ENCODE measurements around the gene TYW5.
A peak's percentile ranks its signal among the peaks of the same experiment; 100 is the strongest.

TYW5 gene
- total RNA-seq, result 26.6 to 26.8 reads per million in 2 experiments

GRCh38 chr2:199955339-199956061, at the start of gene TYW5, which contains the start of gene MAIP1:
Gene TYW5 (minus strand): TSS chr2:199955491. CDS start chr2:199955470, 21 bp downstream.
Gene MAIP1 (plus strand): TSS chr2:199955582. CDS start chr2:199955799, 217 bp downstream.
- DNase-seq (ENCODE audit: low read depth), result peak; percentile 62

- DNase-seq (ENCODE audit: low read depth), result no peak
These were observed 48.2 kb upstream of the TYW5 start for GRCh38 chr2:200003444-200003843.

- DNase-seq (ENCODE audit: low read depth), result no peak
These were observed 45.3 kb upstream of the TYW5 start for GRCh38 chr2:200000444-200001163.

DNA sequence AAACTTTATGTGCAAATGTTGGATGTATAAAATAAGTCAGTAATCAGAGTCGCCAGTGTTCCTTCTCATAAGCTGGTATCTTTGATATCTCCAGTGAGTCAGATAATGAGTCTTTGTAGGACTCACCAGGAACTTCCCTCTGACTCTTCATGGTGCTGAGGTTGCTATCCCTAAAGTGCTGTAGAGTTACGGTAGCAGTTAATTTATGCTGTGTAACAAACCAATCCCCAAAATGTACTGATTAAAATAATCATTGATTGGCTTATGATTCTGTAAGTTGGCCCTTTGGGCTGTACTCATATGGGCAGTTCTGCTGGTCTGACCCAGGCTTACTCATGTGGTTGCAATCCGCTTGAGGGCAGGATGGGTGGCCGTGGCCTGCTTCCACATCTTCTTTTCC, 43.9 kb upstream of the TYW5 start:
- no peak for DNase-seq (ENCODE audit: low read depth)

GRCh38 chr2:199997296-199997695, 42.0 kb upstream of the TYW5 start:
- no peak for DNase-seq (ENCODE audit: low read depth)

- no peak for DNase-seq (ENCODE audit: low read depth)
These were observed 39.6 kb upstream of the TYW5 start for GRCh38 chr2:199994896-199995295.

DNA sequence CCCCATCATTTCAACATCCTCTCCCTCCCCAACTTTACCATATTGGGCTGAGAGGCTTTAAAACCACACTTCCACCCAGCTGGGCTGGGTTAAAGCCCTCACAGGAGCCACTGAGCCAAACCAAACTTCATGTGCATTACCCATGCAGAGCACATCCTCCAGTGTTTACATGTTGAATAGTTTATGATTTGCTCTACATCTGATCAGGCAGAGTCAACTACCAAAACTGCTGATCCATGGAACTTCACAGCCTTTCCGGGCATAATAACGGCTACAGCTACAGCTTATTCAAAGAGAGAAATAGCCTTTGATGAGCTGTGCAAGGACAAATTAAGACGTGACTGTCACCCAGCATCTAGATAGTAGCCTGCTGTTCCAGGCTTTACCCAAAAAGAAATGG, 39.1 kb upstream of the TYW5 start:
- no peak for DNase-seq (ENCODE audit: low read depth)

- no peak for DNase-seq (ENCODE audit: low read depth)
These were observed 37.0 kb upstream of the TYW5 start for GRCh38 chr2:199992296-199992695.

GRCh38 chr2:199991691-199992090, 36.4 kb upstream of the TYW5 start:
- DNase-seq (ENCODE audit: low read depth), result no peak

DNA sequence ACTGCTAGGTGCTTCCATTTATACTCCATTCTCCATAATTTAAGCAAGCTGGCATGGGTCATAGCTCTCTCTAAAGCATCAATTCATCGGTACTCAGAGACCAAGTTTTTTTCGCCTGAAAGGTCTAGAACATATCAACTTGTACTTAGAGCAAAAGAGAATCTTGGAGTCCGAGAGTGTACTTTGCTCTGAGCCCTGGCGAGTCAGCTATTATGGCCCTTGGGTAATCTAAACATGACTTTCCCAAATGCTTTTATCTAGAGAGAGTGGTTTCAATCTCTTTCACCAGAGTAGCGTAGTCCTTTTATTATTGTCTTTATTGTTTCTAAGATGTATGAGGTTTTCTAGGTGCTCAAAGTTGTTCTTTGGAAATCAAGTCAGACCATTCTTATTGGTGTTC, 34.5 kb upstream of the TYW5 start:
- DNase-seq (ENCODE audit: low read depth), result no peak

DNA sequence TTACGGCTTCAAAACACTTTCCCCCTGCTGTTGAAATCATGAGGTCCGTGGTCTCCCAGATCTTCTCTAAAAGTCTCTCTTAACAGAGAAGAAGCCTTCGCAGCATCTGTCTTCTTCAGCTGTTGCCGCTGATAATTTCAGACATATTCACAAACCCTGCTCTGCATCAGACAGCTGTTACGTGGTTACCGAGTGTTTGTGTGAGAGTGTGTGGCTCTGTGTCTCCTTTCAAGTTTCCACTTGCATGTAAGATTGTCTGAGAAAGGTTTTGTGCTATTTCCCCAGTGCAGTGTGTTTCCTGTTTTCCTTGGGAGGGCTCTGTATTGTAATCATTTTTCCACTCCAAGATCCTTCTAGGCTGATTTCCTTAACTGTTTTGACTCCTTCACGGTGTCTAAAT, 32.9 kb upstream of the TYW5 start:
- no peak for DNase-seq (ENCODE audit: low read depth)

DNA sequence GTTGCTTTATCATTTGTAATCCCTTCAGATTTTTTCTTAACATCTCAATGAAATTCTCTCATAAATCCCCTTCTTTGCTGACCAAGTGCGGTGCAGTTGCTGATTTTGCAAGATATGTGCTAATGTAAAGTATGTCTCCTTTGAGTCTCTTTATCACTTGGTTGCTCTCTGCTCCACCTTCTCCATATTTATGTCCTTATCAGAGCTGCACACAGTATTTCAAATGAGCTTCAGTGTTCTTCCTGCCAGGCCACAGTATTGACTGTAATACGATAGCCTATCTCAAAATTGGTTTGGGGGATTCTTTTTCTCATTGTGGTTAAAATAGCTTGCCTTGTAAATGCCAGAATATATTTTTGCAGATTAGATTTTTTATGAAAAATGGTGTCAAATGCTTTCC, 32.3 kb upstream of the TYW5 start:
- no peak for DNase-seq (ENCODE audit: low read depth)

DNA sequence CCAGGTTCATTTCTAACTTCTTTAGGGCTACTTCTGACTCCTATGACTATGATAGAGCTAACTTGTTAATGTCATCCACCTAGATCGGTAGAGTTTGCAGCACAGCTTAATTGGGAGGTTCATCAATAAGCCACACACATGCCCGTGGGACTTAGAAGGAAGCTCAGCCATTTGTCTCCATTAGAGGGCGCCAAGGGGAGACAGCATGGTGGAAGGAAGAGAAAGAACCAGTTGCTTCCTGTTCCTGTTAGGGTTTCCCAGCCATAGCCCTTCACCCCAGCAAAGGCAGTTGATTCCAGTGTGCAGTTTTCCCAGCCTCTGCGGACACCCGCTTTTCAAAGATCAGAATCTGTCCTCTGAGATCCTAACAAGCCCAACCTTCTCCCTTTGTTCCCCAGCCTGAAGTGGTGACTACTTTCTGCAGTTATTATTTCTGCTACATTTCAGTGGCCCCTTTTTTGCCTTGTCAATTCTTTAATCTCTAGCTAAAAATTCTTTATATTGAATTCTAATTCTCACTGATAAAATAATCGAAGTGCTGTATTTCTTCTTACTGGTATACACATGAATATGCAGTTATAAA, 30.4 kb upstream of the TYW5 start:
- peak; percentile 27 for DNase-seq (ENCODE audit: low read depth)

- DNase-seq (ENCODE audit: low read depth), result no peak
These were observed 29.5 kb upstream of the TYW5 start for GRCh38 chr2:199984755-199985154.

DNA sequence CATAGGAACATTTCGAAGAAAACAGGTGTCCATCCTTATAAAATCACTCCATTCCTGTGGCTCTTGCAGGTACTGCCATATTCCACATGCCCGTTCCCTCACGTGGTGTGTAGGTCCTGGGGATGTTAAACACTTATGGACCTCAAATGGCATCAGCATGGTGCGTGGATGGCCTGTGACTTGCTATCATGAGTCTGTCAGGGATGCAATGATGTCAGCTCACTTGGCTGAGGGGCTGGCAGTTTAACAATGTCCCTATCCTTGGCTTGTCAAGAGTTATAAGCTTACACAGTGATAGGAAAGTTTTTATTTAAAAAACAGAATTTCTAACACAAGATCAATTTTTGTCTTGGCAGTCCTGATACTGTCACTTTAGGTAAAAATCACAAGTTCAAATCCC, 28.9 kb upstream of the TYW5 start:
- no peak for DNase-seq (ENCODE audit: low read depth)

- no peak for DNase-seq (ENCODE audit: low read depth)
These were observed 28.2 kb upstream of the TYW5 start for GRCh38 chr2:199983534-199983933.

DNA sequence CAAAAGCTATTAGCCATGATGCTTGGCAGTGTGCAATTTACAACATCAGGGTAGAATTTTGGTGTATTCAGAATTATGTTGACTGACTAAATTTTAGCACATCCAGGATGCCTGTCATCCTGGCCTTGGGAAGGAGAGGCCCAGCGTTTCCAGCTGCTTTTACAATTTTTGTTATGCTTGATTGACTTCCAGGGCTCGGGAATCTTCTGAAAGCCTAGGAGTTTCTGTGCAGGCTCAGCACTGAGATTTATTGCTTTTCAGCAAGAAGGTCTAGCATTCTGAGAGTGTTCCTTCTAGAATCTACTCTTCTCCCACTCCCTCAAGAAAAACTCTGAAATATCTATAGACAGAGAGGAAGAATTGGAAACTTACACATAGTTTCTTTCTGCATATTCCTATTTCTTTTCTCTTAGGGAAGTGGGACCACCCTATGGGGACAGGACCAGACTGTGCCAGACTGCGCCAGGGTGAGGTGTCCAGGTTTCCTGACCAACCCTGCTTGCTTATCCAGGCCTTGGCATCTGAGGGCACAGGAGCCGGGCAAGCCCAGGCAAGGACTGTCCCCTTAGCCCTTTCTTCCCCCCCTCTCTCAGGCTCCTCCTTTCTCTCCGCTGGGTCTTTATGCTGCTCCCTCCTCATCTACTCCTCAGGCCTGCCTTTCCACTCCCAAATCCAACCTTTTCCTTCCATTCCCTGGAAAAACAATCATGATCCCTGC, 27.0 kb upstream of the TYW5 start:
- no peak for DNase-seq (ENCODE audit: low read depth)

DNA sequence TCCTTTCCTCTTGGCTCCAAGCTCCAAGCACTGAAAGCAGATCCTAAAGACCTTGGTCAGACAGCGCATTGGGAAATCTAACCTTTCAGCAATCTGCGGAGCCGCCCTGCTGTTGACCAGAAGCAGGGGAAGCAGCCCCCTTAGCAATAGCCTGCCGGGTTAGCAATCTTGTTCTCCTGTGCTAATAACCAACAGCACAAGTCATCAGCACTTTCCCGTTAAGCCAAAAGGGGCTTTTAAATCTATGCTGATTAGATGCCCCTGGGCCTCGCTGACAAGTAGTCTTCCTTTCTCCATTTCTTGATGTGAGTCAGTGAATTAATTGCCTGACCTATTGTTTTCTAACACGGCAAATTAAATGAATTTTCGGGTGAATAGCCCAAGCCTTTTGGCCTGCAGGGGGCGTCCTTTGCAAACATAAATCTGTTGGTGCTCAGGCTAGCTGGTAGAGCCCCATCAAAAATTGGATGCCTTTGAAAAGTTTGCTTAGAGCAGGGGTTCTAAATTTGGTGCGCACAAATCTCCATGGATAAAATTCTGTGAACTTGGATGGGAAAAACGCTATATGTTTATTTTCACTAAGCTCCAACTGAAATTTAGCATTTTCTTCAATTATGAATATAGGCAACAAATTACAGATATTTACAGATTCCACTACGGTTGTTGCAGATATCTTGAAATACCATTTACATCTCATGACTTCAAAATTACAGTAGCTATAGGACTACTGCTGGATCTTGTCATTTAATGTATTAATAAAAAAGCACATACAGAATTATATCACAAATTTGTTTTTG, 24.7 kb upstream of the TYW5 start:
- peak; percentile 70 for DNase-seq (ENCODE audit: low read depth)

DNA sequence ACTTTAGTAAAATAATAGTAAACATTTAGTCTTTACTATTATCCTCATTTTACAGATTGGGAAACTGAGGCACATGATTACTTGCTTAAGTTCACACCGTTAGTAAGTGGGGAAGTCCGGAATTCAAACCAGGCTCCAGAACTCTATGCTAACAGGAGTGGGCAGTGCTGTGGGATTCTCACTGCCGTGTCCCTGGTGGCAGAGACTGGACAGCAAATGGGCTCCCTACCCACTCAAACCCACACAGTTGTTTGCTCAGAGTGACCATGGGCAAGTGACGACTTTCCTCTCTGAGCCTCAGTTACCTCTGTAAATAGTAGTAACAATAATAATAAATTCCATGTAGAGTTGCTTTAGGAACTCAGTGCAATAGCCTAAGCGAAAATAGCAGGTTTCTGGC, 24.1 kb upstream of the TYW5 start:
- DNase-seq (ENCODE audit: low read depth), result no peak

DNA sequence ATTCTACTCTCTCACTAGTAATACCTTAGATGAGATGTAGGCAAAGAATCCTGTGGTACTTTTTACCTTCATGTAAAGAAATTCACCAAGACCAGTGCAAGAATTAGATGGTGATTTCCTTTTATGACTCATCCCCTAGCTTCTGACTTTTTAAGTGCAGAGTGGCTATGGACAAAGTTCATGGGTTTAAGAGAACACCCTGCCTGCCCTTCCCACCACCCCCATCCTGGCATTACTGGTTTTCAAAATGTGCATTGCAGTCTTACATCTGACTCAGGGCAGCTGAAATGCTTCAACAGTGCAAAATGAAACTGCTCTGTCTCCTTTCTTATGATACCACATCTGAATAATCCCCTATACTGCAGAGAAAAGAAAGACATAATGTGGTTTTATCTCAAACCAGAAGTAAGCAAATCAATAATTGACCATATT, 22.7 kb upstream of the TYW5 start:
- no peak for DNase-seq (ENCODE audit: low read depth)

DNA sequence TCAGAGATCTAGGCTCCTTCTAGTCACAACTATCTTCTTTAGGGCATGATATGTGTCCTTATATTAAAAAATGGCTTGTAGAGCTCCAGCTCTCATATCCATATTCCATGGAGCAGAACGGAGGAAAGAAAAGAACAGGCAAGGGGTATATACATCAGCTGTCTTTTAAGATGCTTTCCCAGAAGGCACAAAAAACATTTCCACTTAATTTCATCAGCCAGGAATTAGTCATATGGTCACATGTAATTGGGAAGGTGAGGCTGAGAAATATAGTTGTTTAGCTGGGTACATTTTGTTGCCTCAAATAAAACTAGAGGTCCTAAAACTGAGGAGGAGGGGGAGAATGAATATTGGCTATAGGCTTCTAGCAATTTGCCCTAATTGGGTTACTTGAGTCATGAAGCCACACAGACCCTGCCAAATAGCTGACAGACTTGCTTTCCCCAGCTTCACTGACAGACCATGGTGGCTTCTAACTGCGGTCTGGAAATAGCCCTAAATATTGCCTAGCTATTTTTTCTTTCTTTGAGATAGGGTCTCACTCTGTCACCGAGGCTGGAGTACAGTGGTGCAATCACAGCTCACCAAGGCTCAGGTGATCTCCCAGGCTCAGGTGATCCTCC, 20.1 kb upstream of the TYW5 start:
- DNase-seq (ENCODE audit: low read depth), result no peak
